GM12892 (cell line): ENCODE measurements around the gene KL.

ENCODE experiments used
- POLR2A ChIP-seq: IDR thresholded peaks from 2 replicates; pipeline ENCODE4 v1.6.1; 2011; ENCODE audit warnings: low read depth, low read length, control low read depth
- POLR2AphosphoS5 ChIP-seq: IDR thresholded peaks from 2 replicates; pipeline ENCODE4 v1.6.1; 2011; ENCODE audit warnings: low read depth, low read length, control low read depth
- TAF1 ChIP-seq: IDR thresholded peaks from 2 replicates; pipeline ENCODE4 v1.6.1; 2011; ENCODE audit warnings: low read depth, mild to moderate bottlenecking, control low read depth, low read length, borderline replicate concordance

GRCh38 chr13:33105387-33106005, 89.3 kb downstream of the KL start:
- TF ChIP-seq POLR2A (no peak), POLR2AphosphoS5 (no peak), TAF1 (no peak)
